Endothelial cell (in vitro differentiated cells): ENCODE data around the gene EXOC2. TPM values are rescaled to one million over a fixed set of nuclear protein-coding genes. Genes with fewer than 3 reads are reported as not detected.

Source experiments
- DNase-seq: peaks from one replicate; pipeline ENCODE4 v3.0.0; 2021; ENCODE audit warnings: low spot score
- H3K27ac Mint-ChIP-seq: one replicate; pipeline ENCODE4 v1.8.0; 2021; ENCODE audit warnings: mixed read lengths, inconsistent platforms; ENCODE audit not compliant: unreplicated experiment
- H3K27me3 Mint-ChIP-seq: one replicate; pipeline ENCODE4 v1.8.0; 2021; ENCODE audit warnings: mild to moderate bottlenecking, moderate library complexity, mixed read lengths, inconsistent platforms; ENCODE audit not compliant: unreplicated experiment
- H3K36me3 Mint-ChIP-seq: one replicate; pipeline ENCODE4 v1.8.0; 2021; ENCODE audit warnings: mild to moderate bottlenecking, low read depth, mixed read lengths, inconsistent platforms; ENCODE audit not compliant: unreplicated experiment
- H3K4me1 Mint-ChIP-seq: one replicate; pipeline ENCODE4 v1.8.0; 2021; ENCODE audit warnings: mild to moderate bottlenecking, mixed read lengths, inconsistent platforms; ENCODE audit not compliant: unreplicated experiment
- H3K4me3 Mint-ChIP-seq: one replicate; pipeline ENCODE4 v1.8.0; 2021; ENCODE audit warnings: mild to moderate bottlenecking, mixed read lengths, inconsistent platforms; ENCODE audit not compliant: unreplicated experiment
- H3K9me3 Mint-ChIP-seq: one replicate; pipeline ENCODE4 v1.8.0; 2021; ENCODE audit warnings: mixed read lengths, inconsistent platforms; ENCODE audit not compliant: unreplicated experiment
- CTCF ChIP-seq: fragments of 200-600 bp; sonication (generic); IDR thresholded peaks from one replicate; pipeline ENCODE4 v1.5.0; 2021; ENCODE audit warnings: antibody characterized with exemption; ENCODE audit not compliant: unreplicated experiment
- total RNA-seq: library from RNA; stranded (reverse); fragmentation: NEBNext Ultra II Directional; extraction: Animal tissue kit (Norgen Biotek cat#: 25700); gene quantifications from one replicate; pipeline ENCODE4 v1.2.1, GENCODE V29; 2021; ENCODE audit not compliant: unreplicated experiment

The EXOC2 gene
- total RNA-seq, 1 donor from 2014 or later, result 34.6 TPM

GRCh38 chr6:689223-689622 is 3.7 kb downstream of the EXOC2 start:
- no peak overlapping the region for H3K4me3 Mint-ChIP-seq
- no peaks in the 10 kb centered on the region for H3K9me3 Mint-ChIP-seq
- H3K27ac Mint-ChIP-seq, result no peak overlapping the region
- H3K27me3 Mint-ChIP-seq, result peaks cover 5% of the 10 kb centered on the region
- no peak for TF ChIP-seq CTCF
- no peak for DNase-seq
- no peaks in the 10 kb centered on the region for H3K36me3 Mint-ChIP-seq
- peaks cover 18% of the 10 kb centered on the region for H3K4me1 Mint-ChIP-seq

DNA sequence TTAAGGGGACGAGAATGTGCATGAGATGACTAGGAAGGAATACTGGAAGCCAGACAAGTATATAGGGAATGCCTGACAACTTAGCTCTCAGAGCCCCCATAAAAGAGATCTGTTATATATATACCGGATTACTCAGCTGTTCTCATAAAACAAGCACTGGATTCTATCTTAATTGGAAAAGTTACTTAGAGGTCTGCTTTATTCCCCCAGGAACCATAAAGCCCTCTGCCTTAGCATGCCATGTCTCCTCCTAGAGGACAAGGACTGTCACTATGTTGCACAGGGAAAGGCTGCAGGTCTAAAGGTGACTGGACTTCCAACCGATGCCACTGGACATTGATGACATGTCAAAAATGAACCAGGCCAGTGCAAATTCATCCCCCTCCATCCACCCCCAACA is 6.4 kb downstream of the EXOC2 start:
- Mint-ChIP-seq H3K27ac (no peak overlapping the region), H3K27me3 (no peaks in the 10 kb centered on the region), H3K36me3 (no peaks in the 10 kb centered on the region), H3K4me3 (no peak overlapping the region), H3K4me1 (peaks cover 17% of the 10 kb centered on the region), H3K9me3 (no peaks in the 10 kb centered on the region)
- DNase-seq, result no peak
- no peak for TF ChIP-seq CTCF

- no peaks in the 10 kb centered on the region for H3K9me3 Mint-ChIP-seq
- no peak overlapping the region for H3K27ac Mint-ChIP-seq
- H3K36me3 Mint-ChIP-seq, result no peaks in the 10 kb centered on the region
- no peaks in the 10 kb centered on the region for H3K27me3 Mint-ChIP-seq
- TF ChIP-seq CTCF, result no peak
- H3K4me3 Mint-ChIP-seq, result no peak overlapping the region
- DNase-seq, result no peak
- peaks cover 23% of the 10 kb centered on the region for H3K4me1 Mint-ChIP-seq
These were observed 7.9 kb downstream of the EXOC2 start for GRCh38 chr6:684831-685636.

- peak; percentile 33 for DNase-seq
- Mint-ChIP-seq H3K36me3 (no peaks in the 10 kb centered on the region), H3K4me1 (peaks cover 27% of the 10 kb centered on the region), H3K27ac (peak overlapping the region; percentile 39), H3K9me3 (no peaks in the 10 kb centered on the region), H3K4me3 (peak overlapping the region; percentile 59), H3K27me3 (no peaks in the 10 kb centered on the region)
- no peak for TF ChIP-seq CTCF
These were observed 9.0 kb downstream of the EXOC2 start for GRCh38 chr6:683742-684440.

- no peaks in the 10 kb centered on the region for H3K9me3 Mint-ChIP-seq
- H3K27me3 Mint-ChIP-seq, result no peaks in the 10 kb centered on the region
- peaks cover 27% of the 10 kb centered on the region for H3K4me1 Mint-ChIP-seq
- no peak for TF ChIP-seq CTCF
- H3K36me3 Mint-ChIP-seq, result peaks cover 4% of the 10 kb centered on the region
- DNase-seq, result no peak
- no peak overlapping the region for H3K27ac Mint-ChIP-seq
- H3K4me3 Mint-ChIP-seq, result no peak overlapping the region
These were observed 12.1 kb downstream of the EXOC2 start for GRCh38 chr6:680666-681340.
